ENCODE results near the gene CALHM3.

GRCh38 chr10:103493916-103494877 is 15.2 kb upstream of the CALHM3 start:
- TF ChIP-seq HDAC2 (CRISPR knock-in tag; IDR thresholded peaks at IDR 0.05), result no peak
- no peak for TF ChIP-seq CHD2 (IDR thresholded peaks at IDR 0.05; ENCODE audit: low read depth, low read length)
- no peak for TF ChIP-seq FOXA1 (IDR thresholded peaks at IDR 0.05)
- no peak for TF ChIP-seq FOXA1 (CRISPR knock-in tag; IDR thresholded peaks at IDR 0.05)
- TF ChIP-seq YY1 (IDR thresholded peaks at IDR 0.05; ENCODE audit: insufficient read depth, insufficient replicate concordance, low read depth, low read length), result no peak
